Measurements from ENCODE around the gene RABL2B. TPM values are rescaled to one million over a fixed set of nuclear protein-coding genes. Genes with fewer than 3 reads are reported as not detected.

Gene RABL2B
- total and polyA plus RNA-seq, 2 experiments from 2014 or later, result 9.7 to 11.8 TPM

DNA sequence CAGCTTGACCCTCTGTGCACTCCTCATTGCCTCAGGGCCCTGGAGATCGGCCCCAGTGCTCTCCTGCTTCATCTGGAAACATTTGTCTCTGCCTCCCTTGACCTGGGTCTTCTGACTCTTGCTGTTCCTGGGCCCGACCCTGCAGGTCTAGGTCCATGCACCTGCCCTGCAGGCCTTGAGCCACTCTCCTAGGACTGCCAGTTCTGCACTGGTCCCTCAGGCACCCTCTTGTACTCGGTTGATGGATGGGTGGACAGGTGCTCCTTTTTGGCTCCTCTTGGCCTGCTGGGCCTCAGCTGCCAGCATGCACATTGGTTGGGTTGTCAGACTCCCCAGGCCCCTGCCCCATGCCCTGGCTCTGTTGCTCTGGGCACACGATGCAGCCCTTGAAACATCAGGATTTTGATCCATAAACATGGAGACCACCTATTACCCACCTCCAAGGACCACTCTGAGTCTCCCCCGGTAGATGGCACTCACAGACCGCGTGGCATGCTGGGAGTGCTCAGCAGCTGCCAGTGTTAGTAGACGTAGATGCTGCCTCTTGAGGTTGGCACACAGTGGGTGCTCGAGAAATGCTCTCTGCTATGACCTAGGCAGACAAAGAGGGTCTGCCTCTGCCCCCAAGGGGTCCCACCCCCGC, 65.6 kb downstream of the RABL2B start:
- peaks cover 2% of the 10 kb centered on the region for H3K9me3 Mint-ChIP-seq
- Histone ChIP-seq H3K27me3 (ENCODE audit: insufficient read depth) (peaks cover 51% of the 10 kb centered on the region), H3K36me3 (ENCODE audit: insufficient read depth) (no peaks in the 10 kb centered on the region), H4K20me1 (replicated peaks; ENCODE audit: insufficient read depth) (no peaks in the 10 kb centered on the region; the same call in 1 of the 2 replicates), H3K4me3 (no peak overlapping the region), H3F3A (replicated peaks; ENCODE audit: low read depth) (no peaks in the 10 kb centered on the region), H3K4me1 (ENCODE audit: insufficient read depth) (no peaks in the 10 kb centered on the region), H2AFZ (no peak overlapping the region), H3K79me2 (replicated peaks; ENCODE audit: insufficient read depth) (no peaks in the 10 kb centered on the region), H3K9me2 (ENCODE audit: insufficient read depth) (no peaks in the 10 kb centered on the region), H3K4me2 (no peak overlapping the region), H3K27ac (ENCODE audit: low read depth) (no peak overlapping the region)
- TF ChIP-seq EZH2 (IDR thresholded peaks at IDR 0.05; ENCODE audit: low read depth, unreplicated experiment) (no peak), CREB1 (CRISPR knock-in tag; IDR thresholded peaks at IDR 0.05; ENCODE audit: low read depth) (no peak), JUNB (IDR thresholded peaks at IDR 0.05; ENCODE audit: unreplicated experiment) (no peak), STAT1 (IDR thresholded peaks at IDR 0.05; ENCODE audit: unreplicated experiment) (no peak), POLR2AphosphoS5 (IDR thresholded peaks at IDR 0.05; ENCODE audit: low read depth) (no peak), ETS1 (IDR thresholded peaks at IDR 0.05) (no peak)
- TF ChIP-seq, protein P1, sequence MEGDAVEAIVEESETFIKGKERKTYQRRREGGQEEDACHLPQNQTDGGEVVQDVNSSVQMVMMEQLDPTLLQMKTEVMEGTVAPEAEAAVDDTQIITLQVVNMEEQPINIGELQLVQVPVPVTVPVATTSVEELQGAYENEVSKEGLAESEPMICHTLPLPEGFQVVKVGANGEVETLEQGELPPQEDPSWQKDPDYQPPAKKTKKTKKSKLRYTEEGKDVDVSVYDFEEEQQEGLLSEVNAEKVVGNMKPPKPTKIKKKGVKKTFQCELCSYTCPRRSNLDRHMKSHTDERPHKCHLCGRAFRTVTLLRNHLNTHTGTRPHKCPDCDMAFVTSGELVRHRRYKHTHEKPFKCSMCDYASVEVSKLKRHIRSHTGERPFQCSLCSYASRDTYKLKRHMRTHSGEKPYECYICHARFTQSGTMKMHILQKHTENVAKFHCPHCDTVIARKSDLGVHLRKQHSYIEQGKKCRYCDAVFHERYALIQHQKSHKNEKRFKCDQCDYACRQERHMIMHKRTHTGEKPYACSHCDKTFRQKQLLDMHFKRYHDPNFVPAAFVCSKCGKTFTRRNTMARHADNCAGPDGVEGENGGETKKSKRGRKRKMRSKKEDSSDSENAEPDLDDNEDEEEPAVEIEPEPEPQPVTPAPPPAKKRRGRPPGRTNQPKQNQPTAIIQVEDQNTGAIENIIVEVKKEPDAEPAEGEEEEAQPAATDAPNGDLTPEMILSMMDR (conservative IDR thresholded peaks at IDR 0.05; ENCODE audit: low read depth in 2 of 2), result peak in 1 of 2 experiments; percentile 36; a peak in 1 of 4 replicates
- DNase-seq (ENCODE audit: low spot score) (no peak), ATAC-seq (no peak)
- no peaks in the 10 kb centered on the region; the same call in 2 of the 3 replicates for H3K36me3 Mint-ChIP-seq (ENCODE audit: low read depth)
- H3K27me3 Mint-ChIP-seq (ENCODE audit: insufficient read depth, low read depth, poor library complexity), result peaks cover 49% of the 10 kb centered on the region
- no peaks in the 10 kb centered on the region for H3K4me1 Mint-ChIP-seq
- no peak overlapping the region; the same call in 2 of the 3 replicates for H3K4me3 Mint-ChIP-seq
- no peak overlapping the region for H3K27ac Mint-ChIP-seq

Other genes with a start within 250 kb of the RABL2B start
- 0.58 TPM in 1 of 2 replicates, not detected in the other for gene KLHDC7B, start 237.7 kb downstream of the RABL2B start, total RNA-seq (2014; rRNA removed; shearing (Covaris generic))
- gene KLHDC7B, start 237.7 kb downstream of the RABL2B start, polyA plus RNA-seq (2016; fragmentation: Nextera tagmentation; extraction: Ambion mirVana), result not detected in 2 replicates
- gene SYCE3, start 220.7 kb downstream of the RABL2B start, total RNA-seq (2014; rRNA removed; shearing (Covaris generic)), result not detected in 2 replicates
- not detected in 2 replicates for gene SYCE3, start 220.7 kb downstream of the RABL2B start, polyA plus RNA-seq (2016; fragmentation: Nextera tagmentation; extraction: Ambion mirVana)
- 5.5 and 14.4 TPM in 2 replicates for gene CPT1B, start 205.2 kb downstream of the RABL2B start, total RNA-seq (2014; rRNA removed; shearing (Covaris generic))
- gene CPT1B, start 205.2 kb downstream of the RABL2B start, polyA plus RNA-seq (2016; fragmentation: Nextera tagmentation; extraction: Ambion mirVana), result 5.6 and 6.4 TPM in 2 replicates
- 51.2 and 67.0 TPM in 2 replicates for gene CHKB, start 200.8 kb downstream of the RABL2B start, total RNA-seq (2014; rRNA removed; shearing (Covaris generic))
- 61.6 and 63.7 TPM in 2 replicates for gene CHKB, start 200.8 kb downstream of the RABL2B start, polyA plus RNA-seq (2016; fragmentation: Nextera tagmentation; extraction: Ambion mirVana)
- gene MAPK8IP2, start 182.8 kb downstream of the RABL2B start, total RNA-seq (2014; rRNA removed; shearing (Covaris generic)), result 2.8 and 3.5 TPM in 2 replicates
- gene MAPK8IP2, start 182.8 kb downstream of the RABL2B start, polyA plus RNA-seq (2016; fragmentation: Nextera tagmentation; extraction: Ambion mirVana), result 0.15 and 0.16 TPM in 2 replicates
- gene ARSA, start 155.5 kb downstream of the RABL2B start, total RNA-seq (2014; rRNA removed; shearing (Covaris generic)), result 8.2 and 8.6 TPM in 2 replicates
- gene ARSA, start 155.5 kb downstream of the RABL2B start, polyA plus RNA-seq (2016; fragmentation: Nextera tagmentation; extraction: Ambion mirVana), result 7.1 and 8.1 TPM in 2 replicates
- gene SHANK3, start 110.8 kb downstream of the RABL2B start, total RNA-seq (2014; rRNA removed; shearing (Covaris generic)), result 4.9 and 5.1 TPM in 2 replicates
- gene SHANK3, start 110.8 kb downstream of the RABL2B start, polyA plus RNA-seq (2016; fragmentation: Nextera tagmentation; extraction: Ambion mirVana), result 0.52 and 0.56 TPM in 2 replicates
- gene ACR, start 45.4 kb downstream of the RABL2B start, total RNA-seq (2014; rRNA removed; shearing (Covaris generic)), result 2.2 TPM in 1 of 2 replicates, not detected in the other
- not detected in 2 replicates for gene ACR, start 45.4 kb downstream of the RABL2B start, polyA plus RNA-seq (2016; fragmentation: Nextera tagmentation; extraction: Ambion mirVana)

Data from GM23338 (cell line).